NCI-H524 (cell line): ENCODE measurements around the gene MAMDC2.
A peak's percentile ranks its signal among the peaks of the same experiment; 100 is the strongest.

Experiments used
- DNase-seq, 2 experiments: peaks; one replicate each; lab custom pipeline; 2025; lab: John Stamatoyannopoulos, UW

The MAMDC2 gene

GRCh38 chr9:70108181-70108580 is 64.5 kb downstream of the MAMDC2 start:
- DNase-seq, result no peak

DNA sequence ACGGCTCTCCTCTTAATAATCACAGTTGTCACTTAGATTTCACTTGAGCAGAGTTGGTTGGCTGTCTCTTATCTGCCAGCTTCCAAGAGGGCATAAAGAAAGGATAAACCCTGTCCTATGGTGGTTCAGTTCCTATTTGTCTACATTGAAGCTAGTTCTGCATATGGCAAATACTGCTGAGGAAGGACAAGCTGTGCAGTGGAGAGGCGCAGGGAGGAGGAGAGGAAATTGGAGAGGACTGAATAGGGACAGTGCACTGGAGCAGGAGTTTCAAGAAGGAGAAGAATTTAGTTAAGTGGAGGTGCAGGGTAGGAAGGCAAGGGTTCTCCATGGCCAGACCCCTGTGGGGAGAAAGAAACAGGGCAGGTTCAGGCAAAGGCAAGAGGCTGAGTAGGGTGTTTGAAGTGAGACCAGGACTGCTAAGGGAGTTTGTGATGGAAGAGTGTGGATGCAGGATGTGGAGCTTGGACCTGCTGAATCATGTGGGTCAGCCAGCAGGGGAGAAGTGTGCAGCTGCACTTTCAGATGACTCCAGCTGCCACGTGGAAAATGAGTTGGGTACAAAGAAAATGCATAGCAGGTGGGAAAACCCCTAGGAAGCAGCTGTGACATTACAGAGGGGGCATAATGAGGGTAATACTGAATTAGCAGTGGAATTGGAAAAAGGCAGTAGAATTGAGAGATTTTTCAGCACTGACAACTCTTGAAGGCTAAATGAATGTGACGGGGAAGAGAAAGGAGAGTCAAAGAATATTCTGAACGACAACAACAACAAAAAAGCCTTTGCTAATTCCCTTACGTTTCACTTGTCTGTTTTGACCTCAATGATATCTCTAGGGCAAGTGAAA is 66.8 kb downstream of the MAMDC2 start:
- DNase-seq, result peak; percentile 74 to 77

DNA sequence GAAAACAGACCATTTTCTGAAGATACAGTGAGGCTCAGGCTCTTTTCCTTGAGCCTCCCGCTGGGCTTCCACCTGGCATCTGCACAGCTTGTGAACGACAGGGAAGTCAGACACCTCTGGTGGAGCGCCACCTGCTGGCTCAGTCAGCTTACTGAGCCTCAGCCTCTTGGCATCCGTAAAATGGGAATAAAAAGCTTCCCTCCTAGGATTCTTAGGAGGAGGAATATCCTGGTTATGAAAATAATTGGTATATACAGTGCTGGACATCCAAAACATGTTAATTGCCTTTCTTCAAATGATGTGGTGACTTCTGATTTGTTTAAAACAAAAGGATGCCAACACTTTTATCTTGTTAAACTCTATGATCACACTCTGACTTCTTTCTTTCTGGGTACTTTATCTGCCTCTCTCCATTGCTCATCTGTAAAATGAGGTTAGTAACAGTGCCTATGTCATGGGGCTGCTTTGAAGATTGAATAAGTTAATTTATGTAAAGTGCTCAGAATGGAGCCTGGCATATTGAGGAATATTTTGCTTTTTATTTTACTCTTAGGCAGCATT is 67.5 kb downstream of the MAMDC2 start:
- DNase-seq, result peak; percentile 64 to 79

DNA sequence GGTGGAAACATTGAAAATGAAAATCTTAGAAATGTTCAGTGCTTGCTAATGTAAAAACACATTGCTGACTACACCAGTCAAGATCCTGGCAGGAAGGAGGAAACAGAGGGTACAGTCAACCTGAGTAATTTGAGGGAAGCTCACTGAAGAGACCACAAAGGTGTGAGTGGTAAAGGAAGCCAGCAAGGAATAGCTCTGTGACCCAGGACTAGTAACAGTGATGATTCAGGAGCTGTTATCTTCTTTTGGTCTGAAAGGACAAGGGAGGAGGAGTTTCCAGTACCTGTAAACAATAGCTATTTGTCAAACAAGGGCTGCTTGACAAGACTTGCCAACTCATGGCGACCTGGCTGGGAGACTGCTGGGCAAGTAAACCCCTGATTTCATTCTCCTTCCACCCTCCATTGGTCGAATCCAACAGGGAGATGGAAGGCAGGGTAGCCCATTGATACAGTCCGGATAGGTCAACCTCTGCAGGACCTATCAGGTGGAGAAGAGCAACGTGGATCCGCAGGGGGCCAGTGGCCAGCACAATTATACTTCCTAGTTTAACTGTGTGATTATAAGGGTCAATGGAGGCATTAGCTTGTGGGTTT is 68.1 kb downstream of the MAMDC2 start:
- no peak for DNase-seq

- no peak for DNase-seq
These were observed 69.3 kb downstream of the MAMDC2 start for GRCh38 chr9:70112981-70113380.

DNA sequence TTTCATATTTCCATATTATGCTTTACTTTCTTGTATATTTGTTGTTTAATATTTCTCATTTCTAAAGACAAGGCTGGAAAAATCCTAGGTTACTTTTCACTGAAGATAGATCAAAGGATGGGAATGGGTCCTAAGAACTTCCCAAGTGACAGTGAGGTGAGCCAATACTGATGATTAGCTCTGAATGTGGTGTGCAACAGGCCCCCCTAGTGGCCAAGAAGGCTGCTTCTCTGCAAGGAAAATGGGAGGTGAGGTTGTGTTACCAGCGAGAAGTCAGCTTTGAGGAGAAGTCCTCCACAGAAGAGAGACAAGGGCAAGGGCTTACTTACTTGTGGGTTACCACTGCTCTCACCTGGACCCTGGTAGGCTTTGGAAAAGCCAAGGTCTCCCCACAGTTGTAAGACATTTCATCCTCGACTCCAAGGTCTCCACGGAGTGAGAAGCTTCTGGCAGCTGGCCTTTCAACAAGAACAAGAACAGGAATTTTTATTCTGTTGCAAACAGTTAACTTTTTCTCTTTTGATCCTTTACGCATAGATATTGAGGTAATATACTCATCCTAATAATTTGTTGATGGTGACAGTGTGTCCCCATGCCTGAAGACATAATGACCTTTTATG is 69.9 kb downstream of the MAMDC2 start:
- peak; percentile 18 to 23 for DNase-seq

DNA sequence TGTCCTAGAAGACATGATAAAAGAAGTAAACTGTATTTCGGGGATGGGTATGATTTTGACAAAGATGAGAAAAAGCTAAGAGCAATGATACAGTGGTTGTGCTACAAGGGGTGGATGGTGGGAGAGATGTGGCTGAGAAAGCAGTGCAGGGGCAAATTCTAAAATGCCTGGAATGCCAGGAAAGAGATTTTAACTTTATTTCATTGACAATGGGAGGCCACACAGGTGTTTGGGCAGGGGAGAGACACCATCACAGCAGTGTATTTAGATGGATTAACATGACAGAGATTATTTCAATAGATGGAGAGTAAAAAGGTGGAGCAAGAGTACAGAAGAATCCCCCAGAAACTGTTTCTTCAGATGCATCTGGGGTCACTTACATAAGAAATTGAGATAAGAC is 71.2 kb downstream of the MAMDC2 start:
- no peak for DNase-seq

DNA sequence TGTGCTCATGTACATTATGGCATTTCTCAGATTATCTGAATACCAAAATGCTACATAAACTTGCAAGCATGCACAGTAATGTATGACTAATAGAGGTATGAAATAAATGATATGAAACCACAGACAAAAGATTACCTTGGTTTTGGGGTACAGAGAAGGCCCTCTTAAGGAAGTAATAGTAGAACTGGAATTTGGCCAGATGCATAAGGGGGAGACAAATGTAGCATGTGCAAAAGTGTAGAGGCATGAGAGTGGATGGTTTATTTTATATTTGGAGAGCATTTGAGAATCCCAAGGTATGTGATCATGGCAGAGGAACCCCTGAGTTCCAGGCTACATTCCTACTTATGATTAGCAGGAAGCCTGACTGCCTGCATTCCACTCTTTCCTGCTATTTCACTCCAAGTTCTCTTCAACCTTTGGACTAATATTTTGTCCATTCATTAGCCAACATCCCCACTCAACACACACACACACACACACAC is 74.2 kb downstream of the MAMDC2 start:
- no peak for DNase-seq

- peak in 1 of 2 experiments; percentile 8 for DNase-seq
These were observed 76.1 kb downstream of the MAMDC2 start for GRCh38 chr9:70119786-70120185.

- no peak for DNase-seq
These were observed 77.3 kb downstream of the MAMDC2 start for GRCh38 chr9:70120834-70121510.

GRCh38 chr9:70121818-70122436 is 78.3 kb downstream of the MAMDC2 start:
- no peak for DNase-seq

DNA sequence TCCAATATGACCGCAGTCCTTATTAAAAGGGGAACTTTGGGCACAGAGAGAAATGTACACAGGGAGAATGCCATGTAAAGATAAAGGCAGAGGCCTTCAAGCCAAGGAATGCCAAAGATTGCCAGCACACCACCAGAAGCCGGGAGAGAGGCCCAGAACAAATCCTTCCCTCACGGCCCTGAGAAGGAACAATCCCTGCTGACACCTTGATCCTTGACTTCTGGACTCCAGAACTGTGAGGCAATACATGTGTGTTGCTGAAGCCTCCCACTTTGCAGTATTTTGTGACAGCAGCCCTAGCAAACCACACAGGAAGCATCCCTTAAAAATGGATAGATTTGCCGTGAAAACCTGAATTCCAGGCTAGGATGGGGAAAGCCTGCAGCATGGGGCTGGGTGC is 80.0 kb downstream of the MAMDC2 start:
- DNase-seq, result no peak

GRCh38 chr9:70125621-70126263 is 82.1 kb downstream of the MAMDC2 start:
- no peak for DNase-seq

- DNase-seq, result no peak
These were observed 83.4 kb downstream of the MAMDC2 start for GRCh38 chr9:70127036-70127435.

DNA sequence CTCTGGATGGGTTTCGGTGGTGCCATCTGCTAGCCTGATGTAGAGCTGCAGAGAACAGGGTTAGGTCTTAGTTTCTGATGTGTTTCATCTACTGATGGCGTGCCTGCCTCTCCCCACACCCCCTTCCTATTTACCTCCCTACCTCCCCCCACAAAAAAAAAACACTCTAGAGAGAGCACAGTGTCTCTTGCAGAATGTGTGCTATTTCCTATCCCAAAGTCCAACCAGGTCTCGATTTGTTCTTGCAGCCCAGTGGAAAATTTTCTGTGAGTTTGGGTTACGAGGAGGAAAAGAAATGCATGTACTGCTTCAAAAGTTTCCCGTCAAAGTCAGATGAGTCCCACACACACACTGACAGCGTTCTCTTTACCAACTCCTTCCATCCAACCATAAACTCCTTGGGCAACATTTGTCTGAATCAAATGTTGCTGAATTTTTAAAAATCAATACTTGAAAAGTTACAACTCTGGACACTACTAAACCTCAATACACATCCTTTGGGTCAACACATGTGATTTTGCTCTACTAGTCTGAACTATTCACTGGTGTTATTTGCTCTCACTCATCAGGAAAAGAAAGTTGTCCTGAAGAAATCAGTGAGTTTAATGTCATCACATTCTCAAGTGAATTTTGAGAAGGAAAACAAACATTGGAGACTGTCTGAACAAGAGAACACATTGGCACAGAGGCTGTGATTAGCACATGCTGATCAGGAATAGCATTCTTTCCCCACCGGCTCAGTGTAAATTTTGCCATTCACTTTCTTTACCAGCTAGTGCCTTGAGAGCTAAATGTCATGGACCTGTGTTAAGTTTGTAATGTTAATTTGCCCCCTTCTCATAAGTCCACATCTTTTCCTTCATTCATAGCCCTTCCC is 84.1 kb downstream of the MAMDC2 start:
- no peak for DNase-seq

- DNase-seq, result no peak
These were observed 86.6 kb downstream of the MAMDC2 start for GRCh38 chr9:70130266-70130665.

- peak; percentile 47 to 75 for DNase-seq
These were observed 87.6 kb downstream of the MAMDC2 start for GRCh38 chr9:70131296-70131695.

- DNase-seq, result peak; percentile 81 to 86
These were observed 89.9 kb downstream of the MAMDC2 start for GRCh38 chr9:70133253-70134208.

GRCh38 chr9:70134360-70134759 is 90.7 kb downstream of the MAMDC2 start:
- no peak for DNase-seq
